ENCODE measurements around the gene NXF1.
"Not testable (repeated sequence)": the region's sequence is repeated elsewhere in the genome, so short reads cannot be mapped to it uniquely, and the experiment has no call there.

NXF1 gene

GRCh38 chr11:62752994-62753735 lies 52.1 kb downstream of the NXF1 start:
- peak overlapping the region; percentile 78 for H3K4me3 ChIP-seq (ENCODE audit: low read depth, low read length)
- in situ Hi-C loops (cut with HindIII; ENCODE audit: low sequenced_read_pairs) = no loop called here
- no peak for DNase-seq (ENCODE audit: low read depth, low spot score)
- TF ChIP-seq, protein P1, sequence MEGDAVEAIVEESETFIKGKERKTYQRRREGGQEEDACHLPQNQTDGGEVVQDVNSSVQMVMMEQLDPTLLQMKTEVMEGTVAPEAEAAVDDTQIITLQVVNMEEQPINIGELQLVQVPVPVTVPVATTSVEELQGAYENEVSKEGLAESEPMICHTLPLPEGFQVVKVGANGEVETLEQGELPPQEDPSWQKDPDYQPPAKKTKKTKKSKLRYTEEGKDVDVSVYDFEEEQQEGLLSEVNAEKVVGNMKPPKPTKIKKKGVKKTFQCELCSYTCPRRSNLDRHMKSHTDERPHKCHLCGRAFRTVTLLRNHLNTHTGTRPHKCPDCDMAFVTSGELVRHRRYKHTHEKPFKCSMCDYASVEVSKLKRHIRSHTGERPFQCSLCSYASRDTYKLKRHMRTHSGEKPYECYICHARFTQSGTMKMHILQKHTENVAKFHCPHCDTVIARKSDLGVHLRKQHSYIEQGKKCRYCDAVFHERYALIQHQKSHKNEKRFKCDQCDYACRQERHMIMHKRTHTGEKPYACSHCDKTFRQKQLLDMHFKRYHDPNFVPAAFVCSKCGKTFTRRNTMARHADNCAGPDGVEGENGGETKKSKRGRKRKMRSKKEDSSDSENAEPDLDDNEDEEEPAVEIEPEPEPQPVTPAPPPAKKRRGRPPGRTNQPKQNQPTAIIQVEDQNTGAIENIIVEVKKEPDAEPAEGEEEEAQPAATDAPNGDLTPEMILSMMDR (IDR thresholded peaks at IDR 0.05; ENCODE audit: low read depth, low read length) = no peak

GRCh38 chr11:62752177-62752785 lies 53.0 kb downstream of the NXF1 start:
- TF ChIP-seq, protein P1 (IDR thresholded peaks at IDR 0.05; ENCODE audit: low read depth, low read length) = no peak
- no peak for DNase-seq (ENCODE audit: low read depth, low spot score)
- in situ Hi-C loops (cut with HindIII; ENCODE audit: low sequenced_read_pairs) = no loop called here
- H3K4me3 ChIP-seq (ENCODE audit: low read depth, low read length) = no peak overlapping the region

- in situ Hi-C loops (cut with HindIII; ENCODE audit: low sequenced_read_pairs); H3K4me3 ChIP-seq (ENCODE audit: low read depth, low read length); DNase-seq (ENCODE audit: low read depth, low spot score): not testable (repeated sequence)
These were observed 55.3 kb downstream of the NXF1 start for GRCh38 chr11:62749931-62750330.

DNA sequence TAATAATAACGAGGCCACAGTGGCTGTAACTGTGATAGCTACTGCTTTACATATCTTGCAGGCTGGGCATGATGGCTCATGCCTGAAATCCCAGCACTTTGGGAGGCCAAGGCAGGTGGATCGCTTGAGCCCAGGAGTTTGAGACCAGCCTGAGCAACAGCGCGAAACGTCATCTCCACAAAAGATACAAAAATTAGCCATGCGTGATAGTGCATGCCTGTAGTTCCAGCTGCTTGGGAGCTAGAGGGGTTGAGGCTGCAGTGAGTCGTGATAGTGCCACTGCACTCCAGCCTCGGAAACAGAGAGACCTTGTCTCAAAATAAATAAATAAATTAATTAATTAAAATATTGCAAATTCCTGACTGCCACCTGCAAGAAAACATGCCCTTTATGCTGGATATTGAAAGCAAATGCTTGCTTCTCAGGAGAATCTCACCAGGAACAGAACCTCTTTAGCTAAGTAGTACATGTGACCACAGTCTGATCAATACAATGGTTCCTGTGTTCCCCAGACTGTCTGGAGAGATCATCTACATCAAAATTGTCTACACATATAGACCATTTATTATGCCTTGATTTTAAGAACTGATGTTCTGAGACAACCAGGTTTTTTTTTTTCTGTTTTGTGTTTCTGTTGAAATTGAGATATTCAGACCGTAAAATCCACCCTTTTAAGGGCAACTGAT lies 57.6 kb downstream of the NXF1 start:
- in situ Hi-C loops (cut with HindIII; ENCODE audit: low sequenced_read_pairs) = no loop called here
- H3K4me3 ChIP-seq (ENCODE audit: low read depth, low read length) = no peak overlapping the region
- TF ChIP-seq, protein P1 (IDR thresholded peaks at IDR 0.05; ENCODE audit: low read depth, low read length) = no peak
- DNase-seq (ENCODE audit: low read depth, low spot score) = no peak

Measured in astrocyte of the spinal cord (primary cell).